Mesodermal cell (in vitro differentiated cells): Measurements from ENCODE around the gene ANXA6.

ENCODE experiments used
- H3K27ac ChIP-seq: 2 replicates; pipeline ENCODE4 v1.7.0; 2013; ENCODE audit warnings: mild to moderate bottlenecking, low read depth, low read length, moderate library complexity; ENCODE audit not compliant: severe bottlenecking
- H3K36me3 ChIP-seq: 2 replicates; pipeline ENCODE4 v1.7.1; 2013; ENCODE audit warnings: mild to moderate bottlenecking, low read length, moderate library complexity; ENCODE audit not compliant: control insufficient read depth, insufficient read depth
- H3K4me1 ChIP-seq: one replicate; pipeline ENCODE4 v1.7.1; 2013; ENCODE audit warnings: mild to moderate bottlenecking, low read length; ENCODE audit not compliant: insufficient read depth, control insufficient read depth, poor library complexity, severe bottlenecking
- H3K4me3 ChIP-seq: 2 replicates; pipeline ENCODE4 v1.7.0; 2013; ENCODE audit warnings: low read length, control low read depth, mild to moderate bottlenecking; ENCODE audit not compliant: insufficient read depth, poor library complexity, severe bottlenecking; ENCODE audit errors: extremely low read depth
- H3K9me3 ChIP-seq: 2 replicates; pipeline ENCODE4 v1.7.1; 2013; ENCODE audit warnings: mild to moderate bottlenecking, low read length, moderate library complexity; ENCODE audit not compliant: control insufficient read depth
- WGBS, 2 experiments: methylation state at CpG; one replicate each; pipeline ENCODE4 v1.1.5; 2013; ENCODE audit warnings: missing lambda C conversion rate in 2 of 2; ENCODE audit not compliant: insufficient coverage in 2 of 2; 5-methylcytosine and 5-hydroxymethylcytosine counted together

ANXA6 gene

GRCh38 chr5:151108566-151108965, 49.0 kb downstream of the ANXA6 start:
- H3K9me3 ChIP-seq = no peaks in the 10 kb centered on the region
- H3K27ac ChIP-seq = no peak overlapping the region
- peaks cover 98% of the 10 kb centered on the region for H3K36me3 ChIP-seq
- WGBS, 2 experiments = 97 to 98% methylated on average over 7 of the region's 8 CpGs
- no peaks in the 10 kb centered on the region for H3K4me1 ChIP-seq
- H3K4me3 ChIP-seq = no peak overlapping the region

DNA sequence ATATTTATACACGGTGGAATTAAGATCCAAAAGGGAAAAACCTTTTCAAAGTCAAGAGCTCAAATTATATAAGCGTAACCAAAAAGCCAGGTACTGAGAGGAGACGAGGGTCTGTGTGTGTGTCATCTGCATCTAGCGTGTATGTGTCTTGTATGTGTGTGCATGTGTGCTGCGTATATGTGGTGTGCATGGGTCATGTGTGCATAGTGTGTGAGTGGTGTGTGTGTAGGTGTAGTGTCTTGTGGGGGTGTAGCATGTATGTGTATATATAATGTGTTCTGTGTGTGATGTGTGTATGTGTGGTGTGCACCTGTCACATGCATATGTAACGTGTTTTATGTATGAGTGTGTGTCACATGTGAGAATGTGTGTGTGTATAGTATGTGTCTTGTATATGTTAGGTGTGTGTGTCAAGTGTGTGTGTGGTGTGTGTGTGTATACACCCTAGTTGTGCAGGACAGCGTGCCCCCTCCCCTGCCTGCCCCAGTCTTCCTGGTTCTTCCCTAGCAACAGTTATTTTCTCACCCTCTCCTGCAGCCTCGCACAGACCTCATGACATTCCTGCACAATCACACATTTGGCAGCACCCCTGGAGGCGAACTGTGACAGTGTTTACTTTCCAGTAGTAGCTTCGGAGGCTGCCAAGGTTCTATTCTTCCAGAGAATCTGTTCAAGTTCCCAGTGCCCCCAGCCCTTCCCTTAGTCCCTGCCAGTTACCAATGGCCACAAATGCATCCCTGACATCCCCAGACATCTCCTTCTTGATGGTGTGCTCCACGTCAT, 49.6 kb downstream of the ANXA6 start:
- Histone ChIP-seq H3K27ac (no peak overlapping the region), H3K4me1 (no peaks in the 10 kb centered on the region), H3K36me3 (peaks cover 98% of the 10 kb centered on the region), H3K4me3 (no peak overlapping the region), H3K9me3 (no peaks in the 10 kb centered on the region)
- WGBS, 2 experiments = 93 to 94% methylated on average over 8 to 9 of the region's 11 CpGs

- 92% methylated on average over 2 of the region's 7 CpGs; no CpG with 5 or more reads in 1 of the 2 experiments for WGBS, 2 experiments
- Histone ChIP-seq H3K9me3 (no peaks in the 10 kb centered on the region), H3K4me1 (no peaks in the 10 kb centered on the region), H3K36me3 (peaks cover 99% of the 10 kb centered on the region), H3K4me3 (no peak overlapping the region), H3K27ac (no peak overlapping the region)
Measured at GRCh38 chr5:151107084-151107483, 50.5 kb downstream of the ANXA6 start.

- H3K4me3 ChIP-seq = no peak overlapping the region
- H3K36me3 ChIP-seq = peaks cover 99% of the 10 kb centered on the region
- no peaks in the 10 kb centered on the region for H3K9me3 ChIP-seq
Measured at GRCh38 chr5:151106509-151106908, 51.1 kb downstream of the ANXA6 start.

DNA sequence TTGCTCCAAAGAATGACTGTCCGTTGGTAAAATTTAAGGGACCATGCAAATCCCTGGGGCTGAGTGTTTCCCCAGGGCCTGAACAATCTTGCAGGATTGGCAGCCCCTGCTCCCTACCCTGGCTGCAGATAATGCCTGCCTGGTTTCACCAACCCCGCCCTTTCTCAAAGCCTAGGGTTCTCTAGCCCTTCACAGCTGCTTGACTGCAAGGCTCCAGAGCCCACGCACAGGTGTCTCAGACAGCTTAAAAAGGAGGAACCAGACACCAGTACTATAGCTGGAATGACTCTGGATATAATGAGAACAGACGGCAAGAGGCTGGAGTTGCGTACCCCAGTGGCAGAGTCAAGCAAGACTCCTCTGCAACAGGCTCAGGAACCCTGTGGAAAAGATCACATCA, 51.5 kb downstream of the ANXA6 start:
- Histone ChIP-seq H3K4me3 (no peak overlapping the region), H3K36me3 (peaks cover 99% of the 10 kb centered on the region), H3K27ac (no peak overlapping the region), H3K9me3 (no peaks in the 10 kb centered on the region), H3K4me1 (peaks cover 7% of the 10 kb centered on the region)
- WGBS, 2 experiments = 91 to 95% methylated on average over 4 to 5 of the region's 5 CpGs

More at GRCh38 chr5:151106509-151106908, 51.1 kb downstream of the ANXA6 start:
- peaks cover 2% of the 10 kb centered on the region for H3K4me1 ChIP-seq
- WGBS, 2 experiments = no CpG with 5 or more reads among the region's 2 CpGs
- no peak overlapping the region for H3K27ac ChIP-seq

DNA sequence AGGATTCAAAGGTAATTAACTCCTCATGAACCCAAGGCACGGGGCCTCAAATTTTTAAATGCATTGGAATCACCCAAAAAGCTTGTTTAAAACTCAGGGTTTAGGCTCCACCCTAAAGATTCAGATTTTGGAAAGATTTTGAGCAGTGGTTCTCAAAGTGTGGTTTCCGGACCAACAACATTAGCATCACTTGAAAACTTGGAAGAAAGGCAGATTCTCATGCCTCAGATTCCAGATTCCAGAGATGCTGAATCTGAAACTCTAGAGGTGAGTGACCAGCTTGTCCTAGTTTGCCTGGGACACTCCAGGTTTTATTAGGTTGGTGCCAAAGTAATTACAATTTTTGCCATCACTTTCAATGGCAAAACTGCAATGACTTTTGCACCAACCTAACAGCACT, 52.0 kb downstream of the ANXA6 start:
- no peak overlapping the region for H3K4me3 ChIP-seq
- peaks cover 9% of the 10 kb centered on the region for H3K4me1 ChIP-seq
- H3K9me3 ChIP-seq = no peaks in the 10 kb centered on the region
- no peak overlapping the region for H3K27ac ChIP-seq
- peaks cover 98% of the 10 kb centered on the region for H3K36me3 ChIP-seq
- 89 to 93% methylated on average over 2 of the region's 2 CpGs for WGBS, 2 experiments

- Histone ChIP-seq H3K4me3 (no peak overlapping the region), H3K27ac (no peak overlapping the region), H3K9me3 (no peaks in the 10 kb centered on the region), H3K36me3 (peaks cover 97% of the 10 kb centered on the region), H3K4me1 (peaks cover 9% of the 10 kb centered on the region)
- WGBS, 2 experiments = 97 to 100% methylated on average over 2 to 5 of the region's 5 CpGs
Measured at GRCh38 chr5:151104795-151105194, 52.8 kb downstream of the ANXA6 start.

- Histone ChIP-seq H3K36me3 (peaks cover 74% of the 10 kb centered on the region), H3K27ac (no peak overlapping the region), H3K4me3 (no peak overlapping the region)
Measured at GRCh38 chr5:151101746-151102145, 55.8 kb downstream of the ANXA6 start.

DNA sequence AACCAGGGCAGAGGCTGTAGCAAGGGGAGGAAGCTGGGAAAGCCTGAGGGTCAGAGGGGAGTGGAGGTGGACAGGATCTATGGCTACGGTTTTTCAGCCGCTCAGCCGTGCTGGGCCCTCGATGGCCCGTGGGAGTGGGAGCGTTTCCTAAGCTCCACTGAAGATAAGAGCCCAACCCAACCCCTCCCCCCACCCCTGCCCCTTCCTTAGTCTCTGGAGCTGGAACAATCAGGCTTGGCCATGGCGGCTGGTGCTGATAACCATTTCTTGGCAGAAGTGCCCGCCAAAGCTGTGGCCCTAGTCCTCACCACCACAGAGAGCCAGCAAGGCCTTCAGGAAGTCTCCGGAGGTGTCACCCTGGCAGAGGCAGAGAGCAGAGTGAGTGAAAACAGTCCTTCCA, 56.4 kb downstream of the ANXA6 start:
- Histone ChIP-seq H3K4me1 (peaks cover 9% of the 10 kb centered on the region), H3K36me3 (peaks cover 68% of the 10 kb centered on the region), H3K4me3 (no peak overlapping the region), H3K27ac (no peak overlapping the region), H3K9me3 (no peaks in the 10 kb centered on the region)
- WGBS, 2 experiments = 86 to 100% methylated on average over 2 to 3 of the region's 9 CpGs

More at GRCh38 chr5:151101746-151102145, 55.8 kb downstream of the ANXA6 start:
- Histone ChIP-seq H3K9me3 (no peaks in the 10 kb centered on the region), H3K4me1 (peaks cover 9% of the 10 kb centered on the region)
- WGBS, 2 experiments = 93 to 100% methylated on average over 1 to 2 of the region's 4 CpGs

GRCh38 chr5:151100681-151101080, 56.9 kb downstream of the ANXA6 start:
- H3K36me3 ChIP-seq = peaks cover 63% of the 10 kb centered on the region
- H3K4me1 ChIP-seq = peaks cover 13% of the 10 kb centered on the region
- 100% methylated on average over 1 of the region's 4 CpGs for WGBS, 2 experiments
- H3K4me3 ChIP-seq = no peak overlapping the region
- no peaks in the 10 kb centered on the region for H3K9me3 ChIP-seq
- no peak overlapping the region for H3K27ac ChIP-seq

DNA sequence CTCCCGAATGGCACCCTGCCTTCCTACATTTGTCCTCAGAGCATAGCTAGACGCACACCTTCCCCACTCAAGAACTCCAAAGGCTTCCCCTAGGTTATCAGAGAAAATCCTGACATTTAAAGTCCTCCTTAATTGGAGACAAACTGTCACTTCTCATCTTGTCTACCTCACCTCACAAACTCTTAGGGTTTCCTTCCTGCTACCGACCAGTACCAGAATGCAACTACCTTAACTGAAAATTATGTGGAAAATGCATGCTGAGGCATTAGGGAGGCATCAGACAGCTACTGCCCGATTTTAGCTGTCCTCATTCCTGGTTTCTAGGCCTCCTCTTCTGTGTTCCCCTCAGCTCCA, 58.8 kb downstream of the ANXA6 start:
- peaks cover 44% of the 10 kb centered on the region for H3K36me3 ChIP-seq
- no peak overlapping the region for H3K4me3 ChIP-seq
- H3K9me3 ChIP-seq = no peaks in the 10 kb centered on the region
- peaks cover 31% of the 10 kb centered on the region for H3K4me1 ChIP-seq
- WGBS, 2 experiments = 88 to 100% methylated on average over 2 of the region's 4 CpGs
- H3K27ac ChIP-seq = no peak overlapping the region
